NCI-H510A (cell line): ENCODE data around the gene KRT33B.

Experiments
- DNase-seq: peaks from one replicate; lab custom pipeline; 2025; lab: John Stamatoyannopoulos, UW

Gene KRT33B

GRCh38 chr17:41325126-41325525, 44.5 kb downstream of the KRT33B start:
- no peak for DNase-seq

DNA sequence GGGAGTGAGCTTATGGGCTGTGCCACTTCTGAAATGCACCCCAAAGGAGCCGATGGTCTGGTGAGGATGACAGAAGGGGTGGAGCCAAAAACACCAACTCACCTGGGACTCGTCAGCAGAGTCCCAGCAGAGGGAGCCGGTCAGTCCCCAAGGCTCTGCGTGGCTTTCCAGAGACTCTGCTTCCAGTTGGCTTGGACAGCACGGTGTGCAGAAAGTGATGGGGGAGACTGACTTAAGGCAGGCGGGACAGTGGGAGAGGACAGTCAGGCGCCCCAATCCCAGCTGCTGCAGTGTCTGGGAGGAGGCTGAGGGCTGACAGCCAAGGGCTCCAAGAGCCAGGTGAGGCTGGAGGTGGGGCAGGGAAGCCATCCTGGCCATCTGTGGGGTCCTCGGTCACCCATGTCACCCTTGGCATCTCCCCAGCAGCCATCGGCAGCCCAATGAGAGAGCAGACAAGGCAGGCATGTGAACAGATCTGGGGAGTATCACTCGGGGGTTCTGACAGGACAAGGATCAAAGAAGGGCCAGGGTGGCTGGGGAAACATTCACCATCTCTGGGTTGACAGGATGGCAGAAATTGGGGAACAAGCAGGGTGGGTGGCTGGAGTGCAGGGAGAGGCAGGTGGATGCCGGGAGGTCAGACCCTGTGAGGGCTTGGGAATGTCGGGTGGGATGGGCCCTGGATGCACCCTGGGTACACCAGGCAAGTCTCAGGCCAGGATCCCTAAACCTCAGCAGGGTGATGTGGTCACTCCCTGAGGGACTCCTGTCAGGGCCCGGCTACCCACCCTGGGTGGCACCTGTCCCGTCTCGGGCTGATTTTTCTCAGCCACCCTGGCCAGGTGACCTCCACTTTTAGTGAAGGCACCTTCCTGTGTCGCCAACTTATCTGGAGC, 45.2 kb downstream of the KRT33B start:
- peak; percentile 24 for DNase-seq

DNA sequence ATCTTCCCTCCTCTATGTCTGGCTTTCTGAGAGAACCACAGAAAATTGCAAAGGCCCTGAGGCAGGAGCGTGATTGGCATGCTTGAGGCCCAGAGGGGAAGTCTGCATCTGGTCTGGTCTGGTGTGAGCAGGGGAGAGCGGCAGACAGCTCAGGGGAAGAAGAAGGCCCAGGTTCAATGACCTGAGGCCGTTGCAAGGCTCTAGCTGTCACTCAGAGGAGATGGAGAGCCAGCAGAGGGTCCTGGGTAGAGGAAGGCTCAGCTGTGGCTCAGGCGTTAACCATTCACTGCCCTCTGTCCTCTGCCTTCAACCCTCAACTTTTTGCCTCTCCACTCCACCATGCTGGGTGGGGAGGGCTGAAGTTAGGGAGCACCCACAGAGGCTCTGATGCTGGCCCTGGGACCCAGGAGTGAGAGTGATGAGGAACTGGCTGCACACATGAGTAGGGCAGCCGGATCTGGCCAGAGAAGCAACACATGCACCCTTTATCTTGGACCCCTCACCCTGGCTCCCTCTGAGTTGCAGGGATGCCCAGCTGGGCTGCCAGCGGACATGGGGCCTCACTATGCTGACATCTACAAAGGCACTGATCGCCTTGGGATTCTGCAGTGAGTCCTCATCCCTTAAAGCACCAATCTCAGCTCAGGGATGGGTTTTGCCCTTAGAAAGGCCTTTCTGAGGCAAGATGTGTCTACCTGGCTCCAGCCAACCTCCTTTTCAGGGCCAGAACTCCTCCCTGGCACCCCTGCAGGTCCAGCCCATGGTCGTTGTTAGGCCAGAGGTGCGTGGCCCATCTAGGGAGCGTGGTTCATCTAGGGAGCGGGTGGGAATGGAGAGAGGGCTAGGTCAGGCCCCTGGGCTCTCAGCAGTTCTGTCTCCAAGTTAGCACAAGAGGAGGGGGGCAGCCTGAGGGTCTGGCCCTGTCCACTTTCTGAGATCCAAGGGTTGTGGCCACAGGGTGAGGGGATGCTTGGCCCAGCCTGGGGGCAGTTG, 46.4 kb downstream of the KRT33B start:
- DNase-seq = no peak

- DNase-seq = no peak
Observed at GRCh38 chr17:41322094-41322902, 47.3 kb downstream of the KRT33B start.

DNA sequence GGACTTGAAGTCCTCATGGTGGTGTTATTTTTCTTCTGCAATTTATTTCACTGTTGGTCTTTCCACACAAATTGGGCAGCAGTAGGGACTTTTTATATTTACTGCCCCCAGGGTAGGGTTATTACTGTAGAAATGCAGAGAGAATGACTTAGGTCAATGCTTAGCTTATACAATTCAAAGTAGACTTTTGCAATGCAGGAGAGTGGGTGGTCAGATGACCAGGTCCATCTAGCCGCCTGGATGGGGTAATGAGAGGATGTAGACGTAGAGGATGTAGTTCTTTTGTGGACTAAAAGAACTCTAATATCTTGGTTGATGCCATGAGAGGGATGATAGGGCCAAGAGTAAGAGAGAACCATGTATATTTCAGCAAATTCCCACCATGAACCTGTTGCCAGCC, 51.4 kb downstream of the KRT33B start:
- DNase-seq = no peak

GRCh38 chr17:41315814-41316445, 53.7 kb downstream of the KRT33B start:
- DNase-seq = no peak

- no peak for DNase-seq
Observed at GRCh38 chr17:41315204-41315794, 54.3 kb downstream of the KRT33B start, which contains the start of gene KRTAP17-1. Gene KRTAP17-1, minus strand, starts transcription at chr17:41315710. Its CDS starts 60 bp downstream, at chr17:41315650.
